ENCODE results near the gene FRMPD4.

The FRMPD4 gene

GRCh38 chrX:12452268-12452667 is 314.0 kb downstream of the FRMPD4 start:
- TF ChIP-seq, protein P1, sequence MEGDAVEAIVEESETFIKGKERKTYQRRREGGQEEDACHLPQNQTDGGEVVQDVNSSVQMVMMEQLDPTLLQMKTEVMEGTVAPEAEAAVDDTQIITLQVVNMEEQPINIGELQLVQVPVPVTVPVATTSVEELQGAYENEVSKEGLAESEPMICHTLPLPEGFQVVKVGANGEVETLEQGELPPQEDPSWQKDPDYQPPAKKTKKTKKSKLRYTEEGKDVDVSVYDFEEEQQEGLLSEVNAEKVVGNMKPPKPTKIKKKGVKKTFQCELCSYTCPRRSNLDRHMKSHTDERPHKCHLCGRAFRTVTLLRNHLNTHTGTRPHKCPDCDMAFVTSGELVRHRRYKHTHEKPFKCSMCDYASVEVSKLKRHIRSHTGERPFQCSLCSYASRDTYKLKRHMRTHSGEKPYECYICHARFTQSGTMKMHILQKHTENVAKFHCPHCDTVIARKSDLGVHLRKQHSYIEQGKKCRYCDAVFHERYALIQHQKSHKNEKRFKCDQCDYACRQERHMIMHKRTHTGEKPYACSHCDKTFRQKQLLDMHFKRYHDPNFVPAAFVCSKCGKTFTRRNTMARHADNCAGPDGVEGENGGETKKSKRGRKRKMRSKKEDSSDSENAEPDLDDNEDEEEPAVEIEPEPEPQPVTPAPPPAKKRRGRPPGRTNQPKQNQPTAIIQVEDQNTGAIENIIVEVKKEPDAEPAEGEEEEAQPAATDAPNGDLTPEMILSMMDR (IDR thresholded peaks at IDR 0.05; ENCODE audit: borderline replicate concordance, insufficient read depth, low read depth, low read length) = no peak
- no peak overlapping the region for H3K4me3 ChIP-seq (ENCODE audit: low read depth, low read length)

GRCh38 chrX:12460929-12461328 is 322.7 kb downstream of the FRMPD4 start:
- TF ChIP-seq, protein P1 (IDR thresholded peaks at IDR 0.05; ENCODE audit: borderline replicate concordance, insufficient read depth, low read depth, low read length) = no peak

DNA sequence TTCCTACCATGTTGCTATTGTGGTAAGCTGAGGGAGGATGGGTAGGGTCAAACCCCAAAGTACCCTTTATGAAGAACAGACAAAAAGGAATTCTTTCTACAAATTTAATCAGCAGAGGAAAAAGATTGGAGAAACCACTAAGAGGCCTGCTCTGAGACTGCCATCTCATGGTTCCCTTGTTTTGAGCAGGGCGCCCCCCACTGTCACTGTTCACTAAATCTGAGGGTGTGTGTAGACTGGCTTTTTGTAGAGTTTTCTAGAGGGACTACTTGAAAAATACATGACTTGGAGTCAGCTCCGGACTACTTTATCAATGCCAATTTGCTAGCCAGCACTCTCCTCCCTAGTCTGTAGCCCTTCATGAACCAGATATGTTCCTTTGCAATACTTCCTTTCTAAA is 324.8 kb downstream of the FRMPD4 start:
- H3K4me3 ChIP-seq (ENCODE audit: low read depth, low read length) = no peak overlapping the region
- TF ChIP-seq, protein P1 (IDR thresholded peaks at IDR 0.05; ENCODE audit: borderline replicate concordance, insufficient read depth, low read depth, low read length) = no peak

More at GRCh38 chrX:12460929-12461328, 322.7 kb downstream of the FRMPD4 start:
- H3K4me3 ChIP-seq (ENCODE audit: low read depth, low read length) = no peak overlapping the region

GRCh38 chrX:12463873-12464272 is 325.6 kb downstream of the FRMPD4 start:
- TF ChIP-seq, protein P1 (IDR thresholded peaks at IDR 0.05; ENCODE audit: borderline replicate concordance, insufficient read depth, low read depth, low read length) = no peak
- no peak overlapping the region for H3K4me3 ChIP-seq (ENCODE audit: low read depth, low read length)

DNA sequence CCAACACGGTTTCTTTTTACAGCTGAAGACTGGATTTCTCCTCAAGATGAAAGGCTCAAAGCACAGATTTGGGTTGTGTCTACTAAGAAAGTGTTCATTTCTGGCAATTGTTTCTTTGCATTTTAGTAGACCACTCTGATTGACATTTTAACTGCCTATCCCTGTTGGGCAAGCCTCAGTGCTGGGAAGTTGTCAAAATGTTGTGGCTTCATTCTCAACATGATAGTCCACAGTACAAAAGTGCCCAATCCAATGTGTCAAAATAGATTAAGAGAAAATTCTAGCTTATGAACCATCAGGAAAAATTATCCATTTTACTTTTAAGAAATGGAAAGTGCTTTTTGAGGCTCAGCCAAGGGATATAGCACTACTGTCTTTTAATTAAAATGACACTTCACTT is 329.0 kb downstream of the FRMPD4 start:
- H3K4me3 ChIP-seq (ENCODE audit: low read depth, low read length) = no peak overlapping the region
- TF ChIP-seq, protein P1 (IDR thresholded peaks at IDR 0.05; ENCODE audit: borderline replicate concordance, insufficient read depth, low read depth, low read length) = no peak

DNA sequence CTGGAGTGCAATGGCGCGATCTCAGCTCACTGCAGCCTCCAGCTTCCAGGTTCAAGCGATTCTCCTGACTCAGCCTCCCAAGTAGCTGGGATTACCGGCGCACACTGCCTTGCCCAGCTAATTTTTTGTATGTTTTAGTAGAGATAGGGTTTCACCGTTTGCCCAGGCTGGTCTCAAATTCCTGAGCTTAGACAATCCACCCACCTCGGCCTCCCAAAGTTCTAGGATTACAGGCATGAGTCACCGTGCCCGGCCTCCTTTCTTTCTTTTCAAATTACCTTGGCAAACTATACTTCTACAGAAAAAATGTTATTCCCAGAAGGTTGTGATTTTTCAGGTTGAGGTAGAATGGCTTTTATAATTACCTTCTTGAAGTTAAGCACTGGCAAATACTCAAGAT is 331.0 kb downstream of the FRMPD4 start:
- no peak overlapping the region for H3K4me3 ChIP-seq (ENCODE audit: low read depth, low read length)
- TF ChIP-seq, protein P1 (IDR thresholded peaks at IDR 0.05; ENCODE audit: borderline replicate concordance, insufficient read depth, low read depth, low read length) = no peak

DNA sequence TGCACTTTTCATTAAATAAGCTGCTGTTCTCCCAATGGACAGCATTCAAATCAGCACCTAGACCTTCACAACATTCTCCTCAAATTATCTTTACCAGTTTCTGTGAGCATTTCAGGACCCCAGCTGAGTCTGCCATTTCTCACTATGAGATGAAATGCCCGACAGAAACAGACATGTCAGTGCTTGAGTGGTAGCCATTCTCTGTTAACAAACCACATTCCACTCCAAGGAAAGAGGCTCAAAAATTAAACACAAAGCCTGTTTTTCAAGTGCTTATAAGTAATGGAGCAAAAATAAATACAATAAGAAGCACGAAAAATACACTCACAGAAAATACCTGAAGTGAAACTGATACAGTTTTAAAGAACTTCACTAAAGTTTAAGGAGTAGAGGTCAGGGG is 332.8 kb downstream of the FRMPD4 start:
- H3K4me3 ChIP-seq (ENCODE audit: low read depth, low read length) = no peak overlapping the region
- TF ChIP-seq, protein P1 (IDR thresholded peaks at IDR 0.05; ENCODE audit: borderline replicate concordance, insufficient read depth, low read depth, low read length) = no peak

All from GM12875 (cell line).